Esophagus squamous epithelium (tissue), 5 donors: Measurements from ENCODE around the gene FBXL15. TPM values are rescaled to one million over a fixed set of nuclear protein-coding genes. Genes with fewer than 3 reads are reported as not detected.

Source experiments
- DNase-seq: peaks from one replicate; lab custom pipeline; 2025; lab: John Stamatoyannopoulos, UW
- H3K27ac ChIP-seq, 4 donors: fragments of 200-600 bp; sonication (generic); one replicate each; pipeline ENCODE4 v1.5.1; 2016 to 2019; ENCODE audit warnings: mild to moderate bottlenecking in 1 of 4
- H3K27me3 ChIP-seq, 4 donors: fragments of 200-600 bp; sonication (generic); 1 replicate in 3 of 4; 2 replicates in 1 of 4; pipeline versions ENCODE4 v1.5.1 to v1.6.0; 2017 to 2021; ENCODE audit warnings: antibody characterized with exemption in 1 of 4
- H3K36me3 ChIP-seq, 3 donors: fragments of 200-600 bp; sonication (generic); one replicate each; pipeline ENCODE4 v1.5.1; 2016 to 2019
- H3K4me1 ChIP-seq, 3 donors: fragments of 200-600 bp; sonication (generic); one replicate each; pipeline ENCODE4 v1.5.1; 2017 to 2019
- H3K4me3 ChIP-seq, 4 donors: fragments of 200-600 bp; sonication (generic); 1 replicate in 3 of 4; 2 replicates in 1 of 4; pipeline ENCODE4 v1.5.1; 2016 to 2019; ENCODE audit warnings: mild to moderate bottlenecking in 2 of 4, moderate library complexity in 1 of 4
- H3K9me3 ChIP-seq, 3 donors: fragments of 200-600 bp; sonication (generic); one replicate each; pipeline ENCODE4 v1.5.1; 2016 to 2019
- POLR2A ChIP-seq, 4 donors: fragments of 450-650 bp; IDR thresholded peaks; one replicate each; pipeline ENCODE4 v1.6.1; 2017; ENCODE audit warnings: antibody characterized with exemption in 4 of 4, mild to moderate bottlenecking in 4 of 4, moderate library complexity in 3 of 4
- WGBS, 2 donors: methylation state at CpG; one replicate each; pipeline ENCODE4 v1.1.5; 2018; 5-methylcytosine and 5-hydroxymethylcytosine counted together
- intact Hi-C: fragments of 100-400 bp; cut with DNase I; formaldehyde crosslinking; loops from one replicate; pipeline ENCODE4 v1.15.0; 2022
- total RNA-seq, 4 donors: library from RNA; depleted of rRNA; stranded (reverse); fragments of >200 nt; gene quantifications; one replicate each; pipeline ENCODE4 v1.1.0, GENCODE V29; 2016
- TF ChIP-seq, protein P1 (sequence below), 6 experiments: fragments of 450-650 bp in 4 of 6; fragments of 200-600 bp in 2 of 6; sonication (generic) in 2 of 6; IDR thresholded peaks; one replicate each; pipeline ENCODE4 v1.5.1; 2016 to 2019; ENCODE audit warnings: antibody characterized with exemption in 6 of 6, mild to moderate bottlenecking in 4 of 6, moderate library complexity in 4 of 6
- donor health status: DM: yes; HTN: yes; CAD: no.

FBXL15 gene, protein sequence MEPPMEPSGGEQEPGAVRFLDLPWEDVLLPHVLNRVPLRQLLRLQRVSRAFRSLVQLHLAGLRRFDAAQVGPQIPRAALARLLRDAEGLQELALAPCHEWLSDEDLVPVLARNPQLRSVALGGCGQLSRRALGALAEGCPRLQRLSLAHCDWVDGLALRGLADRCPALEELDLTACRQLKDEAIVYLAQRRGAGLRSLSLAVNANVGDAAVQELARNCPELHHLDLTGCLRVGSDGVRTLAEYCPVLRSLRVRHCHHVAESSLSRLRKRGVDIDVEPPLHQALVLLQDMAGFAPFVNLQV
- 10 to 100 TPM; 10.6 to 20.2 (median 18.8) TPM for total RNA-seq

DNA sequence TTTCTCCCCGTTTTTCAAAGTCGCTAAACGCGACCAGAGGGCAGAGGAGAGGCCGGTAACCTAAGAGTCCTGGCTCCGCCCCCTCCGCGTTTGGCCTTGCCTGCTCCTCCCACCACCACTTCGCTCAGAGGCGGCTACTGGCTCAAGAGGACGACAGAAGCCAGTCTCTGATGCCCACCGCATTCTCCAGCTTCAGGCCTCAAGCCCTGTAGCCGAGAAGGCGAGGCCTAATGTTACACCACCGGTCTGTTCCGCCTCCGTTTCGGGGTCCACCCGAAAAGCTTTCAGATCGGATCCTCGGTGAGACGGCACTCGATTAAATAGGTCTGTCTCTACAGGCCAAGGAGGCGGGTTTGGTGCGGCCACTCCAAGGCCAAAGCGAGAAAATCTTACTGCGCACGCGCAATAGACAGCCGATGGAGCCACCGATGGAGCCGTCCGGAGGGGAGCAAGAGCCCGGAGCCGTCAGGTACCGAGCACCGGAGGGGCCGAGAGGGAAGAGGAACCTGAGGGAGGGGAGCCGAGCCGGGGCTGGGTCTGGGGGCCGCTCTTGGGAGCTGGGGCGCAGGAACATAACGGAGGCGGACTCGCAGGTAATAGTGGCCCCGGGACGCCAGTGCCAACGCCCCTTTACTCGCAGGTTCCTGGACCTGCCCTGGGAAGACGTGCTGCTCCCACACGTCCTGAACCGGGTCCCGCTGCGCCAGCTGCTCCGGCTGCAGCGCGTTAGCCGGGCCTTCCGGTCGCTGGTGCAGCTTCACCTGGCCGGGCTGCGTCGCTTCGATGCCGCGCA lies at the start of gene FBXL15:
TSS of gene FBXL15 (plus strand) at position 123 of the 793 bp plus-strand sequence. CDS start at position 417, 294 bp downstream.
- intact Hi-C loops = no loop called here
- WGBS, 2 donors = 0 to 3% methylated on average over 8 to 18 of the region's 66 CpGs

GRCh38 chr10:102371295-102371694 lies 49.3 kb upstream of the FBXL15 start:
- Histone ChIP-seq H3K9me3 (peaks cover 0 to 5% (median 0%) of the 10 kb centered on the region in 3 donors), H3K36me3 (peaks cover 58 to 100% (median 66%) of the 10 kb centered on the region in 3 donors), H3K27me3 (no peaks in the 10 kb centered on the region), H3K4me1 (no peaks in the 10 kb centered on the region), H3K4me3 (no peak overlapping the region), H3K27ac (no peak overlapping the region)
- WGBS, 2 donors = 93 to 96% methylated on average over 2 of the region's 2 CpGs
- intact Hi-C loops = no loop called here
- TF ChIP-seq, protein P1, sequence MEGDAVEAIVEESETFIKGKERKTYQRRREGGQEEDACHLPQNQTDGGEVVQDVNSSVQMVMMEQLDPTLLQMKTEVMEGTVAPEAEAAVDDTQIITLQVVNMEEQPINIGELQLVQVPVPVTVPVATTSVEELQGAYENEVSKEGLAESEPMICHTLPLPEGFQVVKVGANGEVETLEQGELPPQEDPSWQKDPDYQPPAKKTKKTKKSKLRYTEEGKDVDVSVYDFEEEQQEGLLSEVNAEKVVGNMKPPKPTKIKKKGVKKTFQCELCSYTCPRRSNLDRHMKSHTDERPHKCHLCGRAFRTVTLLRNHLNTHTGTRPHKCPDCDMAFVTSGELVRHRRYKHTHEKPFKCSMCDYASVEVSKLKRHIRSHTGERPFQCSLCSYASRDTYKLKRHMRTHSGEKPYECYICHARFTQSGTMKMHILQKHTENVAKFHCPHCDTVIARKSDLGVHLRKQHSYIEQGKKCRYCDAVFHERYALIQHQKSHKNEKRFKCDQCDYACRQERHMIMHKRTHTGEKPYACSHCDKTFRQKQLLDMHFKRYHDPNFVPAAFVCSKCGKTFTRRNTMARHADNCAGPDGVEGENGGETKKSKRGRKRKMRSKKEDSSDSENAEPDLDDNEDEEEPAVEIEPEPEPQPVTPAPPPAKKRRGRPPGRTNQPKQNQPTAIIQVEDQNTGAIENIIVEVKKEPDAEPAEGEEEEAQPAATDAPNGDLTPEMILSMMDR (IDR thresholded peaks at IDR 0.05) = no peak
- no peak for TF ChIP-seq POLR2A (IDR thresholded peaks at IDR 0.05)
- no peak for DNase-seq

More for the DNA sequence above, at the start of gene FBXL15:
- H3K27me3 ChIP-seq = peaks cover 0 to 36% (median 0%) of the 10 kb centered on the region in 4 donors
- peaks cover 29 to 50% (median 32%) of the 10 kb centered on the region in 3 donors for H3K4me1 ChIP-seq
- peak; percentile 78 for DNase-seq
- peaks cover 5 to 24% (median 9%) of the 10 kb centered on the region in 3 donors for H3K36me3 ChIP-seq
- peak within 1 kb of the TSS; percentile 87 to 96 (median 95) for H3K27ac ChIP-seq
- TF ChIP-seq, protein P1 (IDR thresholded peaks at IDR 0.05) = peak in 1 of 6 experiments; percentile 33
- peak in 2 of 4 donors; percentile 31 to 39 for TF ChIP-seq POLR2A (IDR thresholded peaks at IDR 0.05)
- H3K4me3 ChIP-seq = peak within 1 kb of the TSS; percentile 66 to 97 (median 92)
- no peaks in the 10 kb centered on the region for H3K9me3 ChIP-seq

- peaks cover 0 to 5% (median 0%) of the 10 kb centered on the region in 3 donors for H3K9me3 ChIP-seq
- WGBS, 2 donors = 93% methylated on average over 3 to 4 of the region's 7 CpGs
- H3K4me3 ChIP-seq = no peak overlapping the region
- intact Hi-C loops = no loop called here
- DNase-seq = no peak
- no peak overlapping the region for H3K27ac ChIP-seq
- TF ChIP-seq POLR2A (IDR thresholded peaks at IDR 0.05) = no peak
- TF ChIP-seq, protein P1 (IDR thresholded peaks at IDR 0.05) = peak in 1 of 6 experiments; percentile 19
- peaks cover 0 to 4% (median 0%) of the 10 kb centered on the region in 3 donors for H3K4me1 ChIP-seq
- H3K27me3 ChIP-seq = no peaks in the 10 kb centered on the region
- peaks cover 36 to 100% (median 52%) of the 10 kb centered on the region in 3 donors for H3K36me3 ChIP-seq
Measured at GRCh38 chr10:102375250-102375649, 45.4 kb upstream of the FBXL15 start.

GRCh38 chr10:102375867-102376266 lies 44.8 kb upstream of the FBXL15 start:
- H3K27me3 ChIP-seq = no peaks in the 10 kb centered on the region
- WGBS, 2 donors = 75 to 84% methylated on average over 2 of the region's 2 CpGs
- H3K4me3 ChIP-seq = no peak overlapping the region
- TF ChIP-seq, protein P1 (IDR thresholded peaks at IDR 0.05) = no peak
- TF ChIP-seq POLR2A (IDR thresholded peaks at IDR 0.05) = no peak
- H3K36me3 ChIP-seq = peaks cover 35 to 100% (median 52%) of the 10 kb centered on the region in 3 donors
- peaks cover 0 to 2% (median 0%) of the 10 kb centered on the region in 3 donors for H3K9me3 ChIP-seq
- H3K27ac ChIP-seq = no peak overlapping the region
- H3K4me1 ChIP-seq = peaks cover 0 to 4% (median 0%) of the 10 kb centered on the region in 3 donors
- intact Hi-C loops = no loop called here
- no peak for DNase-seq
